ENCODE data around the gene DLD.
A peak's percentile ranks its signal among the peaks of the same experiment; 100 is the strongest.
"Not testable (repeated sequence)": the region's sequence is repeated elsewhere in the genome, so short reads cannot be mapped to it uniquely, and the experiment has no call there.

DLD gene

DNA sequence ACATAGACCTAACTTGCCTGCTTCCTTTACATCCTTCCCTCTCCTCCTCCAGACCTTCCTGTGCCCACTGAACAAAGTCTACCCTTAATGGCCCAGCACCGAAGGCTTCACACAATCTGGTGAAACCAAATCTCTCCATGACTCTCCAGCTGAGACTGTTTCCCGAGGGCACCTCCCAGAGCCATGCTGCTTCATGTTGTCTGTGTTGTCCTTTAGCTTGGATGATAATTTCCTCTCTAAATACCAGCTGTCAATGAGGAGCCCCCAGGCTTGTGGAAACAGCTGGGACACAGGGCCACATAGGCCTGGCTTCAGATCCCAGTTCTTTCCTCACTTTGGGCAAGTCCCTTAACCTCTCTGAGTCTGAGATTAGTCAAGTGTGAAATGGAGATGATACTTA lies 54.3 kb downstream of the DLD start:
- DNase-seq (ENCODE audit: low spot score): no peak

DNA sequence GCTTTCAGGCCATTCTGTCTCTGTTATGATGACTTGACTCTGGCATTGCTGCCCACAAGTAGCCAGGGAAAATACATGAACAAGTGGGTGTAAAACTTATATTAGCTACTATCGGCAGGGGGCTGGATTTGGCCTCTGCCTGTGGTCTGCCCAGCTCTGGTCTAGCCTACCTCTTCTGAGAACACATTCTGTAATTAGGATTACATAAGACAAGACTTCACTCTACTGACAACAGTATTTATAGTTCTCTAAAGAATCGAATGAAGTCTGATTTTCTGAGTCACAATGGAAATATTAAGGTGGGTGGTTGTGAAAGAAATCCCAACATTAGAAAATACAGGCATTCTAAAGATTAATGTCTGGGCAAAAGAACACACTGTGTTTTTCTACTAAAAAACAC lies 55.5 kb downstream of the DLD start:
- DNase-seq (ENCODE audit: low spot score): peak; percentile 74

DNA sequence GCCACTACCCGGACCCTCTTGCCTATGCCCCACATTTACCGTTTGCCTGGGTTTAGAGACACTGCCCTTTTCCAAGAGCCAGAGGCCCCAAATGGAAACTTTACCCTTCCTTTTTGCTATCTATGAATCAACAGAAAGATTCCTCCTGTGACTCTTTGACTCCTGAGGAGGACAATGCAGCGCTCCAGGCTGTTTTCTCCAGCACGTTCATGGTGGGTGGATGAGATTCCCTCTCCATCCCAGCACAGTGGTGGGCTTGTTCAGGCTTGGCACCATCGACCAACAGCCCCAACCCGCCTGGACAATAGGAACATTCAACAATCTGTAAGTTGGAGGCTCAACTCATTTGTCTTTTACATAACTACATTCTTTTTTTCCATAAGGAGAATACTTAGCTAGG lies 55.9 kb downstream of the DLD start:
- DNase-seq (ENCODE audit: low spot score): peak; percentile 97

GRCh38 chr7:107948645-107949442 lies 57.9 kb downstream of the DLD start:
- DNase-seq (ENCODE audit: low spot score): peak; percentile 97

- DNase-seq (ENCODE audit: low spot score): no peak
Measured at GRCh38 chr7:107949443-107949935, 58.5 kb downstream of the DLD start.

DNA sequence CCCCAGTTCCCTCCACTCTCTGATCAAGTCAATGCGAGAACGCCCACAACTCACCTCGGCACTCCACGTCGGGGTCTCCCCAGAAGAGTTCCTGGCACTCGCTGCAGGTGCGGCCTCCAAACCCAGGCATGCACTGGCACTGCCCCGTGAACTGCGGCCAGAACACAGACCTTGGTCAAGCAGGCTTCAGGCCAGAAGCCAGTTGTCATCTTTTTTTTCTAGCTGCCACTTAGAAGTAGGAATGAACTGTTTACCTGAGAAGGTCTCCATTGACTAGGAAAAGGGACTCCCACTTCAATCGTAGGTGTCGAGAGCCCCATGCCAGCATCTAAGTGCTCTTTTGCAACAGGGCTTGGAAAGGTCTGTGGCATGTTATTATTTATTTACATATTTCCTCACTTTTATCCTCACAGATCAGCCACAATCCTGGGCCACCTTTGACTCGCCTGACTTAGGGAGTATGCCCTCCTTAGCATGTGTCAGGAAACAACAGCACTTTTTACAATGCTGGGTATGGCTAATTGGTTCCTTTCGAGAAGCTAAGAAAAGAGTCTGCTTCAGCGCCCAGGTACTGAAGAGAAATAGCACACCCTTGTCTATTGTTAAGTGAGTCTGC lies 60.3 kb downstream of the DLD start:
- no peak for DNase-seq (ENCODE audit: low spot score)

DNA sequence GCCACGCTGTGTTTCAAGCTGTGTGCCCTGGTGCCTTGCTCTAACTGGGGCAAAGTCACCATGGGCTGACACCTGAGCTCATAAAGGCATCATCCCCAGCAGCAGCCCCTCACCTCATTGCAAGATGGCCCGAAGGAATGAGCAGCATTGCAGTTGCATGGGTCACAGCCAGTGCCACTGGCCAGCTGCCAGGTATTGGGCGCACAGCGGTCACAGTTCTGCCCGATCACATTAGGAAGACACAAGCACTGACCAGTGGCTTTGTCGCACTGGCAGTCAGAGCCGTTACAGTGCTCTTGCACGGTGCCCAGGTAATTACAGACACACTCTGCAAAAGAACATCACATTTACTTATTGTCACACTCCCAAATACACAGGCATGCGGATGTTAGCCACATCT lies 60.9 kb downstream of the DLD start:
- DNase-seq (ENCODE audit: low spot score): no peak

- no peak for DNase-seq (ENCODE audit: low spot score)
Measured at GRCh38 chr7:107953265-107953923, 62.4 kb downstream of the DLD start.

DNA sequence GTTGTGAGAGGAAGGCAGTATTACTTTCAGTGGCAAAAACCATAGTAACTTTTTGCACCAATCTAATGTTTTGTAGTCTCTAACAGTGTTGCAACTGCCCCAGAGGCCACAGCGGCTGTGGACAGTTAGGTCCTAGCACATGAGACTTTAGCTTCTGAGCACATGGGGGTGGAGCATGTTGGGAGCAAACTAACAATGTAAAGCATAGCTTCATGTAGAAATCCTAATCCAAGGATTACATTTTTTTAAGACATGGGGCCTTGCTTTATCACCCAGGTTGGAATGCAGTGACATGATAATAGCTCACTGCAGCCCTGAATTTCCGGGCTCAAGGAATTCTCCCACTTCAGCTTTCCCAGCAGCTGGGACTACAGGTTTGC lies 62.9 kb downstream of the DLD start:
- no peak for DNase-seq (ENCODE audit: low spot score)

- no peak for DNase-seq (ENCODE audit: low spot score)
Measured at GRCh38 chr7:107955394-107955793, 64.4 kb downstream of the DLD start.

DNA sequence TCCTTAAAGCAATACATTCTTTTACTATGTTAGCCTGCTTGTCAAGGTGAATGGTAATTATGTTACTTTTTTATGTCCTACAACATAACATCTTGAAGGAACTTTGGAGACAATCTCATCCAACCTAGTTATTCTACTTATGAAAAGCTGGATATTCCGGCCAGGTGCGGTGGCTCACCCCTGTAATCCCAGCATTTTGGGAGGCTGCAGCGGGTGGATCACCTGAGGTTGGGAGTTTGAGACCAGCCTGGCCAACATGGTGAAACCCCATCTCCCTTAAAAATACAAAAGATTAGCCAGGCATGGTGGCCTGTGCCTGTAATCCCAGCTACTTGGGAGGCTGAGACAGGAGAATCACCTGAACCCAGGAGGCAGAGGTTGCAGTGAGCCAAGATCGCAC lies 66.0 kb downstream of the DLD start:
- not testable (repeated sequence) for DNase-seq (ENCODE audit: low spot score)

DNA sequence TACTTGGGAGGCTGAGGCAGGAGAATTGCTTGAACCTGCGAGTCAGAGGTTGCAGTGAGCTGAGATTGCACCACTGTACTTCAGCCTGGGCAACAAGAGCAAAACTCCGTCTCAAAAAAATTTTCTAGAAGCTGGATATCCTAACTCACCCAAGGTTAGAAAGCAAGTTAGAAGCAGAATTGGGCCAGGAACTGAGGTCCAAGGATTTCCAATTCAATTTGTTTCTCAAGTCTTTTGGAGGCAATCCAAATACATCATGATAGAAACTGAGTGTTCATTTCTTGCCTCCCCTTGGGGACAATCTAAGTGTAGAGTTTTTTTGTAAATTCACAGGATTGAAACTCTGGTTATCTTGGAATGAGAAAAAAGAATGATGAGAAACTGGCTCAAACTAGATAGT lies 66.5 kb downstream of the DLD start:
- no peak for DNase-seq (ENCODE audit: low spot score)

DNA sequence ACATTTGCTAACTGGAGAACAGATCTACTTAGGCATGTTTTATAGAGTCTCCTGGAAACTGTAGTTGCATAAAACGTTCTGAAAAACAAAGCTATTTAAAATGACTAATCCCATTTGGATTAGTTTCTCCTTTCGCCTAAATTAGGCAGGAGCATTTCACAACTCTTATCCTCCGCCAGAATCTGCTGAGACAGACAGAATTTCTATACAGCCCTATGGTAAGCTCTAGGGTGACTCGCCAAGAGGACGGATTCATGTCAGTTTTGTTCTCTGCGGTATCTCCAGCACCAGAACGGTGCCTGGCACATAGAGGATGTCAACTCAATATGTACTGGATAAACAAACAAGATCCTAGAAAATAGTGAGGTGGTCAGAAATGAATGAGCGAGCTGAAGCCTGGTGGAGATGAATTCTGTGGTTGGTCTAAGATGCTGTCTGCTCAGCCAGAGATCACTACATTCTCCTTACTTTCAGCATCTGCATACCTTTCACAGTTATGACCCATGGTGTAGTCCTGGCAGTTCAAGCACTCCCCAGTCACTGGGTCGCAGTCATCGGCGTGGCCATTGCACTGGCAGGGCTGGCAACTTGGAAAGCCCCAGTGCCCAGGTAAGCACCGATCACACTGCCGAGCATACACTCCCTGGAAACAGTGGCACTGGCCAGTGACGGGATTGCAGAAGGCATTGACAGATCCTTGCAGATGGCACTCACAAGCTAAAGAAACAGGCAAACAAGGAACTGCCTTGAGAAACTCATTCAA lies 68.0 kb downstream of the DLD start:
- no peak for DNase-seq (ENCODE audit: low spot score)

DNA sequence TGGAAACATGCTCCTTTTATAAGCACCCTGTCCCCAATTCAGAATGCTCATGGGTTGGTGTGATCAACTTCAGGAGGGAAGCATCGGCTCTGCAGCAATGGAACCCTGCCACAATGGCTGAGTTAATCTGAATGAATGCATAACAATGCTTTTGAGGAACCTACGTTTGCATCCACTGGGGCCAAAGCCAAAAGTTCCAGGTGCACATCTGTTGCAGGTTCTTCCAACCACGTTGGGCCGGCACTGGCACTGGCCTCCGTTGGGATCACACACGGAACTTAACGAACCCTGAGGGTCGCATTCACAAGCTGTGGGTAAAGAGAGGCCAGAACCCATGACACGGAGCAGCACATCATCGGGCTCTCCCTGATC lies 68.5 kb downstream of the DLD start:
- DNase-seq (ENCODE audit: low spot score): no peak

- no peak for DNase-seq (ENCODE audit: low spot score)
Measured at GRCh38 chr7:107960272-107960671, 69.3 kb downstream of the DLD start.

- DNase-seq (ENCODE audit: low spot score): no peak
Measured at GRCh38 chr7:107961405-107961804, 70.4 kb downstream of the DLD start.

DNA sequence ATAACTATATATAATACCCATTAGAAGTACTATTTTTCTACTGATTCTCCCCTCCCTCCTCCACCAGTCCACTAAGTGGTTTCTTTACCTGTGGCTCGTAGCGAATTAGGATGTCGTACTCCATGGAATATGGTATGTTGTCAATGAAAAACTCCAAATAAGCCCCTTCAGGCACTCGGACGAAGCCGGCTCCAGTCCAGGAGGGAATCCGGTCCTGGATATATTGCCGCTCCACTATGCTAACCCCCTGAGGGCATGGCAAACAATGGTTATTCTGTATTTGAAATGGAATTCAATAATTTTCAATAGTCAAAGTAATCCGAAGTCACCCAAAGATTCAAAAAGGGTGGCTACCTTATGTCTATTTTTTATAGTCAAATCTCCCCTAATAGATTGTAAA lies 71.8 kb downstream of the DLD start:
- DNase-seq (ENCODE audit: low spot score): no peak

DNA sequence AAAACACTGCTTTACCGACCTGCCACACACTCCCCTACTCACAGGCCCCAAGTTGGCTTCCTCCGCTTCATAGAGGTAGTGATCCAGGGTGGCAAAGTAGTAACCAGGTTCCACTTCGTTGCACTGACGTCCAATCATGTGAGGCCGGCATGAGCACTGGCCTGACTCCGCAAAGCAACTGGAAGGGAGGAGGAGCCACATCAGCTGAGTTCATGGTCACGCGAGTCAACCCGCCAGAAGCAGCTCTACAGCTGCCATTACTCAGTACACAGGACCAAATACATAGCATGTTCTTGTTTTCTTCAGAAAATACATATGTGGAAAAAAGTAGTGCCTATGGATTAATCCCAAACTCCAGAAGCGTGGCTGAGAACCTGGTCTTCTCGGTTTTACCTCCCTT lies 73.5 kb downstream of the DLD start:
- no peak for DNase-seq (ENCODE audit: low spot score)

- DNase-seq (ENCODE audit: low spot score): no peak
Measured at GRCh38 chr7:107966711-107967110, 75.7 kb downstream of the DLD start.

- no peak for DNase-seq (ENCODE audit: low spot score)
Measured at GRCh38 chr7:107967420-107967819, 76.4 kb downstream of the DLD start.

GRCh38 chr7:107968449-107968848 lies 77.5 kb downstream of the DLD start:
- DNase-seq (ENCODE audit: low spot score): no peak

DNA sequence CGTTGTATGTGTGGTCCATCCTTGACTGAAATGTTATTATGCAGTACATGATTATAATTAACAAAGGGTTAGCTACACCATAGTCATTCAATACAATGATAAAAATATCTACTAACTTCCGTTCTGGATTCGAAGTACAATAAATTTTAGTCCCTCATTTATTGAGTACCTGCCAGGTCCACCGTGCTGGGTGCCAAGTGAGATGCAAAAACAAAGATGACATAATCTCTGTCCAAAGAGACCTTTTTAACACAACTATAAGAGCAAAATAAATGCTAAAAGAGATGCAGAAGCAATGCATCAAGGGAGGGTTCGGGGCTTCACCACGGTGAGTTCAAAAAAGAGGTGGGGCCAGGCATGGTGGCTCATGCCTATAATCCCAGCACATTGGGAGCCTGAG lies 78.9 kb downstream of the DLD start:
- DNase-seq (ENCODE audit: low spot score): no peak
